Activated CD8-positive, alpha-beta memory T cell treated with anti-CD3 and anti-CD28 coated beads, Interleukin-2, amount 50 U/mL, for 1 hour (primary cell): Measurements from ENCODE around the gene RIN3.
A peak's percentile ranks its signal among the peaks of the same experiment; 100 is the strongest.

Source experiments
- DNase-seq: peaks from one replicate; pipeline ENCODE4 v3.0.0-alpha.2; 2020; ENCODE audit errors: extremely low read depth

RIN3 gene

GRCh38 chr14:92575061-92575747 is 61.6 kb downstream of the RIN3 start:
- no peak for DNase-seq

- DNase-seq = no peak
Measured at GRCh38 chr14:92575748-92576303, 62.2 kb downstream of the RIN3 start.

DNA sequence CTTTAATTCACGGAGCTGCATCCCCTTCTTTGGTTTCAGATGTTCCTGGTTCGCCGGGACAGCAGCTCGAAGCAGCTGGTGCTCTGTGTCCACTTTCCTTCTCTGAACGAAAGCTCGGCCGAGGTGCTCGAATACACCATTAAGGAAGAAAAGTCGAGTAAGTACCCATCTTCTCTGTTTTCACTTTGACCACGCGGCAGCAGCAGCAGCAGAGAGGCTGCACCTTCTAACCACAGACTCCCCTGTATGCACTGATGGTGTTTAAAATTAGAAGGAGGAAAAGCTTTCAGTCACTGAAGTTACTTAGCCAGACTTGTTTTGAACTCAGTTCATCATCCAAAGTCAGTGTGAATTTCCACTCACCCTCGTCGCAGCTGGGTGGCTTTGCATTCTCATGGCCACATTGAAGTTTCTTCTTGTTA is 63.8 kb downstream of the RIN3 start:
- DNase-seq = no peak

- no peak for DNase-seq
Measured at GRCh38 chr14:92578511-92578910, 64.9 kb downstream of the RIN3 start.

DNA sequence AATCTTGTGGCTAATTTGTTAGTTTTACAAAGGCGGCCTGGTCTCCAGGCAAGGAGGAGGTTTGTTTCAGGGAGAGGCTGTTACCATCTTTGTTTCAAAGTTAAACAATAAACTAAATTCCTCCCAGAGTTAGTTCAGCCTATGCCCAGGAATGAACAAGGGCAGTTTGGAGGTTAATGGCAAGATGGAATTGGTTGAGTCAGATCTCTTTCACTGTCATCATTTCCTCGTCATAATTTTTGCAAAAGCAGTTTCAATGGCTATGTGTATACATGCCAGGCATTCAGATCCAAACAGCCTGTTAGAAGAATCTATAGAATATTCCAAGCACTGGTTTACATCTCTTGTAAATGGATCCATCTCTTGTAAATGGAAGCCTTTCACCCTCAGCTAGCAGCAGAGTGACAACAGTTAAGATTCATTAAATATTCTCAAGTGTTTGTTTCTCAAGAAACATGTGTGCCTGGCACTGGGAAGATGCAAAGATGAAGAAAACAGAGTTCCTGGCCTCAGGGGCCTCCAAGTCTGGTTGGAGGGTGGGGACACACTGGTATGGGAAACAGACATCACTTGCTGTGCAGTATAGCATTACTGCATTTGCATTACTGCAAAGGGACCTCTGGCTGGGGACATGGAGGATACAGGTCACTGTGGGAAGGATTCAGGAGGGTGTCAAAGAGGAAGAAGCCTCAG is 65.8 kb downstream of the RIN3 start:
- DNase-seq = no peak

DNA sequence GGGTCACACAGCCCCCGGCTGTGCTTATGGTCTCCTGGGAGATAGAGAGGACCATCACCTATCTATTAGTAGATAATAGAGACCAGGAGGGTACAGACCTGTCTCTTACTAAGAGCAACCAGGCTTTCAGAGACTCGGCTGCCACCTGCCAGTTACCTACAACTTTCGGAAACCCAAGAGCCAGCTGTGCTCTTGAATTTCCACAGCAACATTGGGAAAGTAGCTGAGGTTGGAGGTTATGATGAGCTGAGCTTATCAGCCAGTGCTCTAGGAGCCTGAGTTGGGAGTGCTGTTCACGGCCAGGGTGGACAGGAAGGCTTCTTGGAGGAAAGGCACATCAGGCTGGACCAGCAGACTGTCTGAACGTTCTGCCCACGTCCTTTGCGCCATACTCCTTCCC is 67.6 kb downstream of the RIN3 start:
- no peak for DNase-seq

GRCh38 chr14:92581966-92582566 is 68.5 kb downstream of the RIN3 start:
- DNase-seq = no peak

GRCh38 chr14:92582706-92583452 is 69.3 kb downstream of the RIN3 start:
- no peak for DNase-seq

DNA sequence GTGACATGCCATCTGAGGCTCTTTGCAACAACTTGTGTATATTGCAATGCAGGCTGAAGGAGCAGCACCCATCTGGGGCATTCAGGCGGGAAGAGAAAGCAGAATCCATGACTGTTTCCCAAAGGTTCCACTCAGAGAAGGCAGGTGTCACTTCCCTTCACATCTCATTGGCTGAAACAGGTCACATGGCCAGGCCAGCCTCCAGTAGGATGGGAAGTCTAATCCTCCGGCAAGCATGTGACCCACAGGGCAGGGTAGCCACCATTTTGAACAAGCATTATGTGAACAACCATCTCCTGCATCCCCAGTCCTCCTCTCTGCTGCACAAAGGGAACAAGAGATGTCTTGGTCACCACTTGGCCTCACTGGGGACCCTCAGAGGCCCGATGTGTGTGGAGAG is 70.6 kb downstream of the RIN3 start:
- no peak for DNase-seq

- no peak for DNase-seq
Measured at GRCh38 chr14:92584816-92585215, 71.2 kb downstream of the RIN3 start.

DNA sequence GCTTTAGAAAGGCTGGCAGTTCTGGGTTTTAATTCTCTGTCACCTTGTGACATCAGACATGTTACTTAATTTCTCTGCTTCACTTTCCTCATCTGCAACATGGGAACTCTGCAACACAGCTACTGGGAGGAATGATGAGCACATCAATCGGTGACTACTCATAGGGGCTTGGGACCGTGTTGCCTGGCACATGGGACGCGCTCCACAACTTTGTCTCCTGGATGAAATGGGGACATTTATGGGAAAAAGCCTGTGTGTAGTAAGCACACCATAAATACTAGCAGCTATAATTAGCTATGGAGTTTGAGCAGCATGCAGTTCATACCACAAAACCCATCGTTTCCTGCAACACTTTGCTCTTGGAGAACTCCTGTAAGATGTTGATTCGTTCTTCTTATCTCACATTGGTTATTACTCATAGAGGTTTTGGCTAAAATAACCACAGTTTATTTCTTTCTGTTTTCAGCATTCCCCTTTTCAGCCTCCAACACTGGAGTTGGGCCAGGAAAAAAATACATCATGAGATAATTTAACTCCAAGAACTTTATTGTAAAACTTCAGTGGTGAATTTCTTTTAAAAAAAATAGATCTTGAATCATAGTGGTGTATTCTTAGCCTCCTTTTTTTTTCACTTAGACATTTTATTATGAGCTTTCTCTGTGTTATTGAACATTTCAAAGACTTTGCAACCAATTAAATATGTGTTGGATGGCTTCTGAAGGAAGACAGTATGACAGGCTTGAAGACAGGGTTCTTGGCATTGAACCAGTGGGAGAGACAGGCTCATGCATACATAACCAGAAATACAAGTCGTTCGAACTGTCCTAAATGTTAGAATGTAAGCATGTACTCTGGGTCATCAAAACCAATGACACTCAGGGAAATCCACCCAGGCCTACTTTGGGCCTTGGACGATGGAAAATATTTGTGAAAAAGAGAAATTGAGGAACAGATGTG is 72.7 kb downstream of the RIN3 start:
- DNase-seq = peak; percentile 26

- DNase-seq = no peak
Measured at GRCh38 chr14:92586963-92587699, 73.5 kb downstream of the RIN3 start.

- no peak for DNase-seq
Measured at GRCh38 chr14:92587700-92588085, 74.1 kb downstream of the RIN3 start.

GRCh38 chr14:92589213-92589852 is 75.8 kb downstream of the RIN3 start:
- no peak for DNase-seq

- no peak for DNase-seq
Measured at GRCh38 chr14:92590176-92590575, 76.6 kb downstream of the RIN3 start.

- DNase-seq = no peak
Measured at GRCh38 chr14:92590941-92591340, 77.4 kb downstream of the RIN3 start.

DNA sequence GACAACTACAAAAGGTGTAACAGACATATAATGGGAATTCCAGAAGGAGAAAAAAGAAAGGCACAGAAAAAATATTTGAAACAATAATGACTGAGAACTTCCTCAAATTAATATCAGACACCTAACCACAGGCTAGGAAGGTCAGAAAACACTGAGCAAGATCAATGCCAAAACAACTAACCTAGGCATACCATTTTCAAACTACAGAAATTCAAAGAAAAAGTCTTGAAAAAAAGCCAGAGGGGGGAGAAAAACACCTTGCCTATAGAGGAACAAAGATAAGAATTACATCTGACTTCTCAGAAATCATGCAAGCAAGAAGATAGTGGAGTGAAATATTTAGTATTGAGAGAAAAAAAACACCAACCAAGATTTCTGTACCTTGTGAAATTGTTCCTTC is 77.8 kb downstream of the RIN3 start:
- no peak for DNase-seq

DNA sequence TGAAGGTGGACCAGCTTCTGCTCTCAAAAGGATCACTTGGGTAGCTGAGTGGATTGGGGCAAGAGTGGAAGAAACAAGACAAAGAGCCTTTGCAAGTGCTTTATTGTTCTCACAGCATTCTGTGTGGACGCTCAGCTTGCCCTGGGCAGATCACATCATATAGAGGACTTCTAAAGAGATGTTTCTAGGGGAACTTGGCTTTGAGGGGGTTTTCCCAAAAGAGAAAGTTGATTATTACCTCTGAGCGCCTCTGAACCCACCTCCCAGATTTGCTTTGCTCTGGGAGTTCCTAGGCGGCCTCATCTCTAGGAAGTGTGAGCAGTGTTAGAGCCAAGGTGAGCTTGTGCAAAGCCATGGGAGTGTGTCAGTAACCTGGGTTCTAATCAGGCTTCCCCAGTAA is 81.7 kb downstream of the RIN3 start:
- no peak for DNase-seq

DNA sequence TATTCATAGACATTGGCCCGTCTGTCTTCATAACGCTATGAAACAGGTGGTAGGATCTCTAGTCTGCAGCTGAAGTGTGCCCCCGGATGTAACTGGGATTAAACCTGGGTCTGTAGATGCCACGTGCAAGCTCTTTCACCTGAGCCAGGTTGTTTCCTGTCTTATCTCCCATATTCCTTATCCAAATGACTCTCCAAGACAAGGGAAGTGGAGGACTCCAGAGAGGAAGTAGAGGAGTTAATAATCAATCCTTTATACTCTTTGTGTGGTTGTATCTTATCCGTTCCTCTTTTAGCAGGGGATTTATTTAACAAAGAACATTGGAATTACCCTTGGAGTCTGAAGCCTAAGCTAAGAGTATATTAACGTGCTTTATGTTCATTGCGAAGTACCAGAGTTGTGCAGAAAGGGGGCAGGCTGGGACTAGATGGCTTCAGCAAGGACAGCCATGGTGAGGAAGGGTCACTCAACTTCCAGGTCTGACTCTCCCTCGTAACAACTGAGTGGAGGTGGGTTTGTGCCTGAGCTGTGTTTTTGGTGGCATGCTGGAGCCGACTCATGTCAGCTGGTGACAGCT is 82.8 kb downstream of the RIN3 start:
- no peak for DNase-seq
